IPS-20b (cell line): ENCODE measurements around the gene TUBB4B.
A peak's percentile ranks its signal among the peaks of the same experiment; 100 is the strongest.

Source experiments
- H3K27ac ChIP-seq: one replicate; pipeline ENCODE4 v1.5.1; 2013; ENCODE audit warnings: low read length
- H3K27me3 ChIP-seq: 2 replicates; pipeline ENCODE4 v1.6.1; 2013; ENCODE audit warnings: mild to moderate bottlenecking, low read length, inconsistent platforms; ENCODE audit not compliant: insufficient read depth
- H3K36me3 ChIP-seq: 2 replicates; pipeline ENCODE4 v1.6.1; 2013; ENCODE audit warnings: low read depth, mild to moderate bottlenecking, inconsistent platforms, low read length, moderate library complexity; ENCODE audit not compliant: insufficient read depth
- H3K4me1 ChIP-seq: 2 replicates; pipeline ENCODE4 v1.6.1; 2013; ENCODE audit warnings: mild to moderate bottlenecking, control low read depth, inconsistent platforms, low read length, moderate library complexity; ENCODE audit not compliant: insufficient read depth
- H3K4me3 ChIP-seq: 2 replicates; pipeline ENCODE4 v1.5.1; 2013; ENCODE audit warnings: mild to moderate bottlenecking, low read length, inconsistent platforms
- H3K9ac ChIP-seq: 2 replicates; pipeline ENCODE4 v1.6.1; 2013; ENCODE audit warnings: low read depth, mild to moderate bottlenecking, inconsistent platforms, low read length, moderate library complexity
- H3K9me3 ChIP-seq: 2 replicates; pipeline ENCODE4 v1.6.1; 2013; ENCODE audit warnings: mild to moderate bottlenecking, low read depth, low read length, inconsistent platforms; ENCODE audit not compliant: insufficient read depth

Gene TUBB4B

DNA sequence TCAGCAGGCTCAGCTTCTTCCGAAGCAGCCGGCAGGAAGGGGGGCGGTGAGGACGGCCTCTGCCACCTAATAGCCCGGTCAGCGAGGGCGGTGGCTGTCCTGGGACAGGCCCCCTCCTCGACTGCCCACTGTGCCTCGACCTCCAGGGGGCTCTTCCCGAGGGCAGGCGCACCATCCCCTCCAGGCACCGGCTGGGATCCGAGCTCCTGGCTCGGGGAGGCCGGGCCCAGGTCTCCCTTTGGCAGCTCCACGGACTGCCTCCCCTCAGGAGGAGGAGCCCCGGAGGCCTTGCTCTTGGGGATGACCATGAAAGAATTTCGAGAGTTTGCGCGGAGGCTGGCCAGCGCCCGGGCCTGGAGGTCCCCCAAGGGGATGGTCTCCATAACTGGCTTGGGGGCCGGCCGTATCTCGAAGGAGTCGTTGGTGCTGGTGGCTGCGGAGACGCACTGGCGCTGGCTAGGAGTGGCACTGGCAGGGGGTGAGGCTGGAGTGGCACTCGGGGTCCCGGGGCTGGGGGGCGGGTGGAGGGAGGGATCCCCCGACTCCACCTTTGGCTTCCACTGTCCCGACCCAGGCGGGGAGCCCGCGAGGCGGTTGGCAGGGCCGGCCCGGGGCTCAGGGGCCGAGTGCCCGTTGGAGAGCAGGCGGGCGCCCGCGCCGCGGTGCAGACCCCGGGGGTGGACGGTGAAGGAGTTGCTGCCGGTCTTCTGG lies 41.5 kb upstream of the TUBB4B start:
- Histone ChIP-seq H3K9me3 (no peaks in the 10 kb centered on the region), H3K4me3 (peak overlapping the region; percentile 49; the same call in 1 of the 2 replicates), H3K36me3 (no peaks in the 10 kb centered on the region), H3K9ac (no peak overlapping the region), H3K27me3 (no peaks in the 10 kb centered on the region), H3K4me1 (peaks cover 2% of the 10 kb centered on the region; the same call in 1 of the 2 replicates), H3K27ac (no peak overlapping the region)

DNA sequence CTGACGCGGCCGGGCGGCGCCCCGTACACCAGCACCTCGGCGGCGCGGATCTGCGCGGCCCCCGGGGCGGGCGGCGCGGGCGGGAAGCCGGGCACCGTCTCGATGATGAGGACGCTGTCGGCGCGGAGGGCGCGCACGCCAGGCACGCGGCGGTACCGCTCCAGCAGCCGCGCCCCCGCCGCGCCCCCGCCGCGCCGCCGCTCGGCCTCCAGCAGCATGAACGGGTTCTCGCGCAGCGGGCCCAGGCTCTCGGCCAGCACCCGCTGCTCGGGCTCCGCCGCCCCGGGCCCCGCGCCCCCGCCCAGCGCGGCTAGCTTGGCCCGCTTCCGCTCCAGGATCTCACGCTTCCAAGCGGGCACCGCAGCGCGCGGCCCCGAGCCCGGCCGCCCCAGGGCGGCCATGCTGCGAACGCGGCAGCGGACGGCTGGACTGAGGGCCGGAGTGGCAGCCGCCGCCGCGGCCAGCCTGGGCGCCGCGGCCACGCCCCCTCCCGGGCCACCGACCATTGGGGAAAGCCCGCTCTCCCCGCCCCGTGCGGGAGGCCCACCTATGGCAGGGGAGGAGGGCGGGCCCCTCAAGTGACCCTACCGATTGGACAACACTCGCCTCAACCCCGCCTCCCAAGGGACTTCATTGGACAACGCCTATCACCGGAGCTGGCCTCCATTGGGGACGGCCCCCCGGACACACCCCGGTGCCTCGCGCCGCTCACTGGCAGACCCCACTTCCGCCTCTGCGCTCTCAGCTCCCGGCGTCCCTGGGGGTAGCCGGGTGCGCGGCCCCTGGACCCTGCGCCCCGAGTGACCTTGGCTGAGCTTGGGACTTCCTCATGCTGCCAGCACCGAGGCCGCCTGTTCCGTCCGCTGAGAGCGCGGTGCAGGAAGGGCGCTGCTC lies 40.5 kb upstream of the TUBB4B start, which contains the start of gene TPRN:
Gene TPRN, minus strand, starts transcription at position 431 of the 894 bp plus-strand sequence. Its CDS starts 30 bp downstream, at position 401.
- H3K36me3 ChIP-seq = no peaks in the 10 kb centered on the region
- peak within 1 kb of the TSS; percentile 87 for H3K4me3 ChIP-seq
- peaks cover 2% of the 10 kb centered on the region; the same call in 1 of the 2 replicates for H3K4me1 ChIP-seq
- no peaks in the 10 kb centered on the region for H3K27me3 ChIP-seq
- no peaks in the 10 kb centered on the region for H3K9me3 ChIP-seq
- peak within 1 kb of the TSS; percentile 88 for H3K9ac ChIP-seq
- peak within 1 kb of the TSS; percentile 55 for H3K27ac ChIP-seq

DNA sequence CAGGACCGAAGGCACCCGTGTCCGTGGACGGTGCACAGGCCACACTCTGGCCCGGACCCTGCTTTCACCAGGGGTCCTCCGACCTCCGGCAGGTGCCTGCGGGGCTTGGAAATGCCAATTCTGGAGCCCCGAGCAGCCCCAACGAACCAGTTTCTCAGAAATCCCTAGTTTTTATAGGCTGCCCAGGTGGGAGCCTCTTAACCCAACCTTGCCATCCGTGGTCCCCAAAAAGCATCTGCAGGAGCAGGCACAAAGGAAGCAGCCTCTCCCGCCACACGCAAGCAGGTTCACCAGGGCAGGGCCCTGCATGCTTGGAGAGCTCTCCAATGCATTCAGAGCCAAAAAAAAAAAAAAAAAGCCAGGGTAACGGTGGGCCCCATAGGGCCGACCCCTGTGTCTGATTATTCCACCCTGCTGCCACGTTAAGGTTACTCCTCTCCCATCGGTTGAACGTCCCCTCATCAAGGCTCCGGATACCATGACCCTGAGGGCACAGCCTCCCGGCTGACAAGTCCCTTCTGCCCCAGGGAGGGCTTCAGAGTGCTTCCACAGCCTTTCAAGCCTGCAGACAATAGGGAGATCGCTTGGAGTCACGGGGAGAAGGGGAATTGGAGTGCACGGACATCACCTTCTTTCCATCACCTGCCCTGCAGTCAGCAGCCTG lies 39.8 kb upstream of the TUBB4B start:
- no peaks in the 10 kb centered on the region for H3K27me3 ChIP-seq
- H3K27ac ChIP-seq = peak overlapping the region; percentile 55
- no peaks in the 10 kb centered on the region for H3K9me3 ChIP-seq
- H3K9ac ChIP-seq = peak overlapping the region; percentile 88
- peaks cover 5% of the 10 kb centered on the region for H3K4me1 ChIP-seq
- H3K36me3 ChIP-seq = no peaks in the 10 kb centered on the region
- peak overlapping the region; percentile 87 for H3K4me3 ChIP-seq

GRCh38 chr9:137202966-137203365 lies 38.1 kb upstream of the TUBB4B start:
- peaks cover 9% of the 10 kb centered on the region for H3K4me1 ChIP-seq
- H3K9ac ChIP-seq = no peak overlapping the region
- no peaks in the 10 kb centered on the region for H3K9me3 ChIP-seq
- peaks cover 10% of the 10 kb centered on the region; the same call in 1 of the 2 replicates for H3K36me3 ChIP-seq
- H3K4me3 ChIP-seq = no peak overlapping the region
- no peak overlapping the region for H3K27ac ChIP-seq
- H3K27me3 ChIP-seq = no peaks in the 10 kb centered on the region

DNA sequence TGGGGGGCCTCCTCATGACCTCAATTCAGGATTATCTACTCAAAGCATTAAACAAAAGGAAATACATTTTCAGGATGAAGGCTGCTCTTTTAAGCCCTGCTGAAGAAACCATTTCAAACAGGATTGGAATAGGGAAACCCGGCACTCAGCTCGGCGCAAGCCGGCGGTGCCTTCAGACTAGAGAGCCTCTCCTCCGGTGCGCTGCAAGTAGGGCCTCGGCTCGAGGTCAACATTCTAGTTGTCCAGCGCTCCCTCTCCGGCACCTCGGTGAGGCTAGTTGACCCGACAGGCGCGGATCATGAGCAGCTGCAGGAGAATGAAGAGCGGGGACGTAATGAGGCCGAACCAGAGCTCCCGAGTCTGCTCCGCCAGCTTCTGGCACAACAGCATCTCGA lies 36.4 kb upstream of the TUBB4B start:
- Histone ChIP-seq H3K4me1 (peaks cover 9% of the 10 kb centered on the region), H3K9me3 (no peaks in the 10 kb centered on the region), H3K27ac (no peak overlapping the region), H3K9ac (peak overlapping the region; percentile 98; the same call in 1 of the 2 replicates), H3K4me3 (peak overlapping the region; percentile 99), H3K27me3 (no peaks in the 10 kb centered on the region), H3K36me3 (peaks cover 20% of the 10 kb centered on the region; the same call in 1 of the 2 replicates)

DNA sequence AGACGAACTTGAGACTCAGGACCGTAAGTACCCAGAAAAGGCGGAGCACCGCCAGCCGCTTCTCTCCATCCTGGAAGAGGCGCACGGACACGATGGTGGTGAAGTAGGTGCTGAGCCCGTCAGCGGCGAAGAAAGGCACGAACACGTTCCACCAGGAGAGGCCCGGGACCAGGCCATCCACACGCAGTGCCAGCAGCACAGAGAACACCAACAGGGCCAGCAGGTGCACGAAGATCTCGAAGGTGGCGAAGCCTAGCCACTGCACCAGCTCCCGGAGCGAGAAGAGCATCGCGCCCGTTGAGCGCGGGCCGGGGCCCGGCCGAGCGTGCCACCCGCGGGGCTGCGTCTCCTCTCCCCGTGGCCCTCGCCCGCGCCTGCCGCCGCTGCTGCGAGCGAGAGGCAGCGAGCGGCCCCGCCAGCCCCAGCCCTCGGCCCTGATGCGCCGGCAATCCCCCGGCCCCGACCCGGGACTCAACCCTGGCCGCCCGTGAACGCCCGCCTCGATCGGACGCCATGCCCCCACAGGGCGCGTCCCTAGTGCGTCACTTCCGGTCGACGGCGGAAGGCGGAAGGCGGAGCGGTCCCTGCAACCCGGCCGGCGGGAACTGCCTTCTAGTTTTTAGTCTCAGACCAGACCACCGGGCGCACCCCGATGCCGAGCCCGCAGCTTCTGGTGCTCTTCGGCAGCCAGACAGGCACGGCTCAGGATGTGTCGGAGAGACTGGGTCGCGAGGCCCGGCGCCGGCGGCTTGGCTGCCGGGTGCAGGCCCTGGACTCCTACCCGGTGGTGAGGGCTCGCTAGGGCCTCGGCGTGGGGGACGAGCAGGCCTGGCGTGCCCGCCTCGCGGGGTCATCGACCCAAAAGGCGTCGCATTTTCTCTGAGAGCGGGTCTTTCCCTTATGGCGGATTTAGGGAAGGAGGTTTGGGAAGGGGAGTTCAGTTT lies 35.7 kb upstream of the TUBB4B start, which contains the start of the genes NDOR1 and TMEM203:
Gene NDOR1, plus strand, starts transcription at position 575 of the 944 bp plus-strand sequence. Its CDS starts 78 bp downstream, at position 653.
Gene TMEM203, minus strand, starts transcription at position 523 of the 944 bp plus-strand sequence. Its CDS starts 234 bp downstream, at position 289.
- no peak within 1 kb of the TSS for H3K27ac ChIP-seq
- H3K9ac ChIP-seq = peak within 1 kb of the TSS; percentile 98
- H3K27me3 ChIP-seq = no peaks in the 10 kb centered on the region
- H3K4me1 ChIP-seq = peaks cover 9% of the 10 kb centered on the region
- H3K36me3 ChIP-seq = peaks cover 20% of the 10 kb centered on the region; the same call in 1 of the 2 replicates
- H3K4me3 ChIP-seq = peak within 1 kb of the TSS; percentile 99
- H3K9me3 ChIP-seq = no peaks in the 10 kb centered on the region

DNA sequence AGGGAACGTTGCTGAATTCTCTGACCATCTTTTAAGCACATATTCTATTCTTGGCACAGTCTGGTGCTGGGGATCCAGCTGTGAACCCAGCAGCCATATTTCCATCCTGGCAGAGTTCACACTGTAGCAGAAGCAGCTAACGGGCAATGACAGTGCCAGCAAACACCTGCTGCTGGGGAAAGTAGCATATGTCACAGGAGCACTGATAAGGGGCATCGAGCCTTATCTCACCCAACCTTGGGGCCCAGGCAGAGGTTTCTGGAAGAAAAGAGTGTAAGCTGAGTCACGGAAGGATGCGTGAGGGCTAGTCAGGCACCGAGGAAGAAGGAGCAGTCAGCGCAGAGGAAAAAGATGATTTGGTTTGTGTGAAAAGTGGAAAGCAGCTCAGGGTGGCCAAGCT lies 34.5 kb upstream of the TUBB4B start:
- H3K27me3 ChIP-seq = no peaks in the 10 kb centered on the region
- peaks cover 20% of the 10 kb centered on the region; the same call in 1 of the 2 replicates for H3K36me3 ChIP-seq
- no peaks in the 10 kb centered on the region for H3K9me3 ChIP-seq
- H3K4me3 ChIP-seq = peak overlapping the region; percentile 99
- H3K4me1 ChIP-seq = peaks cover 9% of the 10 kb centered on the region
- H3K27ac ChIP-seq = no peak overlapping the region
- peak overlapping the region; percentile 98; the same call in 1 of the 2 replicates for H3K9ac ChIP-seq

DNA sequence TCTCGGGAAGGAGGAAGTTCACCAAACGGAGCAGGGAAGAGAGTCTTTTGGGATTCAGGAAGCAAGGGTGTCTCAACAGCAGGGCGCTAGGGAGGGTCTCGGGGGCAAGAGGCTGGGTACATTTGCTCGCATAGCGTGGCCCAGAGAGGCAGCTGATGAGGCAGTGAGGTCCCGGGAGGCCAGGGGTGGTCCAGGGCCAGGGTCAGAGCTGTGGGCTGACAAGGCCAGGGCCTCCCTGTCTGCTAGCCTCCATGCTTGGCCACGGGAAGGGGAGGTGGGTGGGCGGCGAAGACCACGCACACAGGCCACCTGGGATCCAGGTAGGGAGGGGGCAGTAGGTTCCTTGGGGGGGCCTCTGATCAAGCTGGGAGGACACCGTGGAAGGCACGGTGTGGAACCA lies 29.6 kb upstream of the TUBB4B start:
- Histone ChIP-seq H3K36me3 (peaks cover 37% of the 10 kb centered on the region), H3K27ac (no peak overlapping the region), H3K9ac (no peak overlapping the region)

GRCh38 chr9:137212520-137212919 lies 28.6 kb upstream of the TUBB4B start:
- H3K9me3 ChIP-seq = no peaks in the 10 kb centered on the region
- H3K36me3 ChIP-seq = peaks cover 32% of the 10 kb centered on the region
- H3K4me1 ChIP-seq = no peaks in the 10 kb centered on the region
- no peak overlapping the region for H3K27ac ChIP-seq
- no peaks in the 10 kb centered on the region for H3K27me3 ChIP-seq
- H3K9ac ChIP-seq = no peak overlapping the region
- no peak overlapping the region for H3K4me3 ChIP-seq

More for the DNA sequence above, 29.6 kb upstream of the TUBB4B start:
- H3K4me3 ChIP-seq = no peak overlapping the region
- H3K4me1 ChIP-seq = peaks cover 2% of the 10 kb centered on the region
- H3K27me3 ChIP-seq = no peaks in the 10 kb centered on the region
- no peaks in the 10 kb centered on the region for H3K9me3 ChIP-seq

- peaks cover 29% of the 10 kb centered on the region for H3K36me3 ChIP-seq
- no peak overlapping the region for H3K4me3 ChIP-seq
- H3K9ac ChIP-seq = no peak overlapping the region
Observed at GRCh38 chr9:137213160-137214060, 27.7 kb upstream of the TUBB4B start.

More at GRCh38 chr9:137213160-137214060, 27.7 kb upstream of the TUBB4B start:
- Histone ChIP-seq H3K9me3 (no peaks in the 10 kb centered on the region), H3K27ac (no peak overlapping the region), H3K4me1 (no peaks in the 10 kb centered on the region), H3K27me3 (no peaks in the 10 kb centered on the region)
